HL-60 (cell line): Measurements from ENCODE around the gene PCCA.

Experiments
- DNase-seq, 2 experiments: peaks; one replicate each; pipeline ENCODE4 v3.0.0-alpha.2; 2010 to 2020; ENCODE audit warnings: low read depth in 1 of 2, low spot score in 1 of 2
- H3K27ac ChIP-seq: fragments of 250-450 bp; sonication (Bioruptor Pico); replicated peaks from 2 replicates; pipeline ENCODE4 v1.5.1; 2020; ENCODE audit warnings: mild to moderate bottlenecking, moderate library complexity
- H3K27me3 ChIP-seq: fragments of 250-450 bp; sonication (Bioruptor Pico); 2 replicates; pipeline ENCODE4 v1.5.1; 2021; ENCODE audit warnings: mild to moderate bottlenecking, moderate library complexity; ENCODE audit not compliant: insufficient read depth, poor library complexity, severe bottlenecking
- H3K4me3 ChIP-seq: replicated peaks from 2 replicates; pipeline ENCODE4 v1.5.1; 2011; ENCODE audit warnings: mild to moderate bottlenecking, control low read depth, low read length; ENCODE audit not compliant: insufficient read depth
- GABPA ChIP-seq: IDR thresholded peaks from 2 replicates; pipeline ENCODE4 v1.6.1; 2012; ENCODE audit warnings: low read depth
- POLR2AphosphoS5 ChIP-seq: IDR thresholded peaks from 2 replicates; pipeline ENCODE4 v1.6.1; 2012; ENCODE audit warnings: low read depth
- SPI1 ChIP-seq: IDR thresholded peaks from 2 replicates; pipeline ENCODE4 v1.6.1; 2012; ENCODE audit warnings: low read depth, mild to moderate bottlenecking, borderline replicate concordance
- TF ChIP-seq, protein P1 (sequence below): IDR thresholded peaks from one replicate; pipeline ENCODE4 v1.5.1; 2011; ENCODE audit warnings: low read length, control low read depth, inconsistent platforms; ENCODE audit not compliant: insufficient read depth
- TF ChIP-seq, protein P2 (sequence below): IDR thresholded peaks from 2 replicates; pipeline ENCODE4 v1.6.1; 2012; ENCODE audit warnings: low read depth; ENCODE audit not compliant: insufficient replicate concordance

Gene PCCA

DNA sequence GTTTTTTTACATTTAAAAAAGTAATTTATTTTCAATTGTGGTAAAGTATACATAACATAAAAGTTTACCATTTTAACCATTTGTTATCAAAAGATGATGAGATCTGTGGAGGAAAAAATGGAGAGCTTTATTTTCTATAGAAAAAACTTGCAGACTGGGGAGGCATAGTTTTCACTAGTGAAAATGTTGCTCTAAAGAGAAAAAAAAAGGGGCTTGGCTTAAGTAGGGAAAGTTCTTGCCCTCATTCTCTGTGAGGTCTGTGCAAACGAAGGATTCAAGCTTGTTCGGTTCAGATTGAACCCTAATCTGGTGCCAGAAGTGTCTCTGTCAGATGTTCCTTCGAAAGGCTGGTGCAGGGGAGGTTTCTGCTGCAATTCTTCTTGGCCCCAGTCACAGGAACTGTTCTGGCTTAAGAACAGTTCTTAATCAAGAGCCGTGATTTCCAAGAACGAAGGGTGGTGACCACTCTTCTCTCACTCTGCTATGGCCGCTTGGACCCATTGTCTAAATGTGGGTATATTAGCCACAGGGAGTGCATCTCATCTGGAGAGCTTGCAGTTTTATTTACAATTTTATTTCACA is 42.1 kb downstream of the PCCA start:
- no peak overlapping the region for H3K4me3 ChIP-seq
- no peak for DNase-seq
- H3K27me3 ChIP-seq, result no peaks in the 10 kb centered on the region
- TF ChIP-seq POLR2AphosphoS5 (no peak), SPI1 (no peak), GABPA (no peak)
- TF ChIP-seq, protein P1, sequence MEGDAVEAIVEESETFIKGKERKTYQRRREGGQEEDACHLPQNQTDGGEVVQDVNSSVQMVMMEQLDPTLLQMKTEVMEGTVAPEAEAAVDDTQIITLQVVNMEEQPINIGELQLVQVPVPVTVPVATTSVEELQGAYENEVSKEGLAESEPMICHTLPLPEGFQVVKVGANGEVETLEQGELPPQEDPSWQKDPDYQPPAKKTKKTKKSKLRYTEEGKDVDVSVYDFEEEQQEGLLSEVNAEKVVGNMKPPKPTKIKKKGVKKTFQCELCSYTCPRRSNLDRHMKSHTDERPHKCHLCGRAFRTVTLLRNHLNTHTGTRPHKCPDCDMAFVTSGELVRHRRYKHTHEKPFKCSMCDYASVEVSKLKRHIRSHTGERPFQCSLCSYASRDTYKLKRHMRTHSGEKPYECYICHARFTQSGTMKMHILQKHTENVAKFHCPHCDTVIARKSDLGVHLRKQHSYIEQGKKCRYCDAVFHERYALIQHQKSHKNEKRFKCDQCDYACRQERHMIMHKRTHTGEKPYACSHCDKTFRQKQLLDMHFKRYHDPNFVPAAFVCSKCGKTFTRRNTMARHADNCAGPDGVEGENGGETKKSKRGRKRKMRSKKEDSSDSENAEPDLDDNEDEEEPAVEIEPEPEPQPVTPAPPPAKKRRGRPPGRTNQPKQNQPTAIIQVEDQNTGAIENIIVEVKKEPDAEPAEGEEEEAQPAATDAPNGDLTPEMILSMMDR, result no peak
- TF ChIP-seq, protein P2, sequence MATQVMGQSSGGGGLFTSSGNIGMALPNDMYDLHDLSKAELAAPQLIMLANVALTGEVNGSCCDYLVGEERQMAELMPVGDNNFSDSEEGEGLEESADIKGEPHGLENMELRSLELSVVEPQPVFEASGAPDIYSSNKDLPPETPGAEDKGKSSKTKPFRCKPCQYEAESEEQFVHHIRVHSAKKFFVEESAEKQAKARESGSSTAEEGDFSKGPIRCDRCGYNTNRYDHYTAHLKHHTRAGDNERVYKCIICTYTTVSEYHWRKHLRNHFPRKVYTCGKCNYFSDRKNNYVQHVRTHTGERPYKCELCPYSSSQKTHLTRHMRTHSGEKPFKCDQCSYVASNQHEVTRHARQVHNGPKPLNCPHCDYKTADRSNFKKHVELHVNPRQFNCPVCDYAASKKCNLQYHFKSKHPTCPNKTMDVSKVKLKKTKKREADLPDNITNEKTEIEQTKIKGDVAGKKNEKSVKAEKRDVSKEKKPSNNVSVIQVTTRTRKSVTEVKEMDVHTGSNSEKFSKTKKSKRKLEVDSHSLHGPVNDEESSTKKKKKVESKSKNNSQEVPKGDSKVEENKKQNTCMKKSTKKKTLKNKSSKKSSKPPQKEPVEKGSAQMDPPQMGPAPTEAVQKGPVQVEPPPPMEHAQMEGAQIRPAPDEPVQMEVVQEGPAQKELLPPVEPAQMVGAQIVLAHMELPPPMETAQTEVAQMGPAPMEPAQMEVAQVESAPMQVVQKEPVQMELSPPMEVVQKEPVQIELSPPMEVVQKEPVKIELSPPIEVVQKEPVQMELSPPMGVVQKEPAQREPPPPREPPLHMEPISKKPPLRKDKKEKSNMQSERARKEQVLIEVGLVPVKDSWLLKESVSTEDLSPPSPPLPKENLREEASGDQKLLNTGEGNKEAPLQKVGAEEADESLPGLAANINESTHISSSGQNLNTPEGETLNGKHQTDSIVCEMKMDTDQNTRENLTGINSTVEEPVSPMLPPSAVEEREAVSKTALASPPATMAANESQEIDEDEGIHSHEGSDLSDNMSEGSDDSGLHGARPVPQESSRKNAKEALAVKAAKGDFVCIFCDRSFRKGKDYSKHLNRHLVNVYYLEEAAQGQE, result no peak
- H3K27ac ChIP-seq, result no peak overlapping the region

DNA sequence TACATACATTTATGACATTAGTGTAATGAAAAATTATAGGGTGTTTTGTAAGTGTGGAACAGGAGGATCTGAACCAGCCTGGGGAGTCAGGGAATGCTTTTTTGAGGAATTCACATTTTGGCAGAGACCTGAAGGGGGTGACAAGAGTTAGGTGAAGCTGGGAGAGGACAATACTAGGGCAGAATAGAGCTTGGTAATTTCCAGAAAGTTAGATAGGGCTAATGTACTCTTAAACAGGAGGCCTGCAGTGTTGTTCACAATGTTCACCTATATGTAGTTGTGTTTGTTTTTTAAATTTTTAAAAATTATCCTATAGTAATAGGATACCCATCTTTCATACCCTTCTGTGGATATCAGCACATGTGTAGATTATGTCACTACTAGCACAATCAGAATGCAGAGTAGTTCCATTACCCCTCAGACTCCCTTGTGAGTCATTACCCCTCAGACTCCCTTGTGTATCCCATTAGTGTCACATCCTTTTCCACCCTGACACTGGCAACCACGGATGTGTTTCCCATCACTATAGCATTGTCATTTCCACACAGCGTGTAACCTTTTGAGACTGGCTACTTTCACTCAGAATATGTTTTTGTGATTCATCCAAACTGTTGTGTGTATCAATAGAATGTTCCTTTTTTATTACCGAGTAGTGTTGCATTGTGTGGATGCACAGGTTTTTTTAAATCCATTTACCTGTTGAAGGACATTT is 43.1 kb downstream of the PCCA start:
- no peak overlapping the region for H3K27ac ChIP-seq
- no peak for DNase-seq

DNA sequence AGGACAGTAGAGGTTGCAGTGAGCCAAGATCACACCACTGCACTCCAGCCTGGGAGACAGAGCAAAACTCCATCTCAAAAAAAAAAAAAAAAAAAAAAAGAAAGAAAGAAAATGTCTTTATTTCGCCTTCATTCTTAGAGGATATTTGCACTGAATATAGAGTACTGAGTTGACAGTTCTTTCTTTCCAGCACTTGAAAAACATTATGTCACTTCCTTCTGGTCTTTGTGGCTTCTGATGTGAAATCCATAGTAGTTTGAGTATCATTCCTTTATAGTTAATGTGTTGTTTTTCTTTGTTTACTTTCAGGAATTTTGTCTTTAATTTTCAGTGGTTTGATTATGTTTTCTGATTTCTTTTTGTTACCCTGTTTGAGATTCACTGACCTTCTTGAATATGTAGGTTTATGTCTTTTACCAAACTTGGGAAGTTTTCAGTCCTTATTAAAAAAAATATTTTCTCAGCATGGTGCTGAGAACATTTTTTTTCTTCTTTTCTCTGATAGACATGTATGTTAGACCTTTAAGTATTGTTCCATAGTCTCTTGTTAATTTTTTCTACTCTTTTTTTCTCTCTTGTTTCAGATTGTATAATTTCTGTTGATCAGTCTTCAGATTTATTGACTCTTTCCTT is 50.1 kb downstream of the PCCA start:
- Histone ChIP-seq H3K27me3 (no peaks in the 10 kb centered on the region), H3K27ac (no peak overlapping the region), H3K4me3 (no peak overlapping the region)
- no peak for TF ChIP-seq POLR2AphosphoS5
- no peak for TF ChIP-seq SPI1
- TF ChIP-seq, protein P1, result no peak
- TF ChIP-seq, protein P2, result no peak
- no peak for TF ChIP-seq GABPA
- DNase-seq, result no peak

More for the DNA sequence above, 43.1 kb downstream of the PCCA start:
- TF ChIP-seq POLR2AphosphoS5 (no peak), SPI1 (no peak), GABPA (no peak)
- TF ChIP-seq, protein P1, result no peak
- TF ChIP-seq, protein P2, result no peak
- H3K27me3 ChIP-seq, result no peaks in the 10 kb centered on the region
- H3K4me3 ChIP-seq, result no peak overlapping the region
